Measurements from ENCODE around the gene REM2. TPM values are rescaled to one million over a fixed set of nuclear protein-coding genes. Genes with fewer than 3 reads are reported as not detected.

The REM2 gene
- total RNA-seq, 4 donors from 2014 or later, result 0.83 to 1.6 TPM; not detected in 2

DNA sequence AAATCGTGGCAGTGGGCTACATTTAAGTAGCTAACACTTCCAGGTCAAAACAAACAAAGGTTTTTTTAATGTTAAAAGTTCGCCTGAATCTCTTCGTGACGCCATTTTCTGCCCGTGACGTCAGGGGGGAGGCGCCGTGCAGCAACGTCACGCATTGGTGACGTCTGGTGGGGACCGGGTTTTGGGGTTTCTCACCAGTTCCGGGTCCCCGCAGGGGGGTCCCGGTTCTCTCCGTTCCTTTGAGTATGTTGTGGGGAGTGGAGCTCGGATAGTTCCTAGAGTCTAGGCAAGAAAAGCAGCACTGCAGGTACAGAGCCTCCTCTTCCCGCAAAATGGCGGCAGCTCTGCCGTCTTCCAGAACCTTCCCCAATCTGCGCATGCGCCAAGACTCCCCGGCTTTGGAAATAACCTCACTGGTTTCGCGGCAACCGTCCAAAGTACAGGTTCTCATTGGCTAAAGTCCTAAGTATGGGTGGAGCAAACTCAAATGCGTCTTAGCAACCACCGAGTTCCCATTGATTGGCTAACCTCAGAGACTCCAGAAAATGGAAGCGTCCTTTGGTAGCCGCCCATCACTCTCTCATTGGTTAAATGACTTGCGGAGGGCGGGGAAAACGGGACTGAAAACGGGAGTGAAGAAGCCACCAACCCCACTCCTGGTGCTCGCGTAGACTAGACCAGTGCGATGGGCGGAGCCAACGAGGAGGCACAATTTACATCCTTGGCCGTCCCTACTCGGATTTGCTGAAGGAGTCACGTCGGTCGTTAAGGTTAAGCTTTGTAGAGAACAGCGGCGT is 36.0 kb downstream of the REM2 start, which contains the start of gene RBM23:
Gene RBM23, minus strand, starts transcription at position 346 of the 797 bp plus-strand sequence.
- DNase-seq, result peak; percentile 100
- TF ChIP-seq, protein P1, sequence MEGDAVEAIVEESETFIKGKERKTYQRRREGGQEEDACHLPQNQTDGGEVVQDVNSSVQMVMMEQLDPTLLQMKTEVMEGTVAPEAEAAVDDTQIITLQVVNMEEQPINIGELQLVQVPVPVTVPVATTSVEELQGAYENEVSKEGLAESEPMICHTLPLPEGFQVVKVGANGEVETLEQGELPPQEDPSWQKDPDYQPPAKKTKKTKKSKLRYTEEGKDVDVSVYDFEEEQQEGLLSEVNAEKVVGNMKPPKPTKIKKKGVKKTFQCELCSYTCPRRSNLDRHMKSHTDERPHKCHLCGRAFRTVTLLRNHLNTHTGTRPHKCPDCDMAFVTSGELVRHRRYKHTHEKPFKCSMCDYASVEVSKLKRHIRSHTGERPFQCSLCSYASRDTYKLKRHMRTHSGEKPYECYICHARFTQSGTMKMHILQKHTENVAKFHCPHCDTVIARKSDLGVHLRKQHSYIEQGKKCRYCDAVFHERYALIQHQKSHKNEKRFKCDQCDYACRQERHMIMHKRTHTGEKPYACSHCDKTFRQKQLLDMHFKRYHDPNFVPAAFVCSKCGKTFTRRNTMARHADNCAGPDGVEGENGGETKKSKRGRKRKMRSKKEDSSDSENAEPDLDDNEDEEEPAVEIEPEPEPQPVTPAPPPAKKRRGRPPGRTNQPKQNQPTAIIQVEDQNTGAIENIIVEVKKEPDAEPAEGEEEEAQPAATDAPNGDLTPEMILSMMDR (IDR thresholded peaks at IDR 0.05), result peak in 1 of 4 experiments; percentile 12
- TF ChIP-seq POLR2A (IDR thresholded peaks at IDR 0.05), result peak; percentile 75 to 87
- Histone ChIP-seq H3K36me3 (no peaks in the 10 kb centered on the region), H3K27ac (peak within 1 kb of the TSS; percentile 93 to 99), H3K4me3 (peak within 1 kb of the TSS; percentile 50 to 88), H3K9me3 (no peaks in the 10 kb centered on the region), H3K27me3 (no peaks in the 10 kb centered on the region), H3K4me1 (peaks cover 3 to 23% of the 10 kb centered on the region in 2 donors)
- intact Hi-C loops (cut with DNase I; ENCODE audit: low total_unique reads), result no loop called here

DNA sequence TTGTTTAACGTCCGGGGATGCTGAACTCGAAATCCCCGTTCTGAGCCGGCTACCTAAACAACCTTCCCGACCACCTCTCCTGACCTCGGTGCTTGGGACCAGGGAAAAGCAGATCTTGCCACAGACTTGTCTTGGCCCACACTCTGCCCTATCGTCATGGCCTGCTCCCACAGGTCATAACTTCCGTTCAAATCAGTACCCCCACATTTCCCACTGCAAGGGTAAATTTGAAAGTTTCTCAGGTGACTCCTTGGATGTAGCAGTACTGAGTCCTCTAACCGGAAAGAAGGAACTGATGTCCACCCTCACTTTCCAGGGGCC is 36.5 kb downstream of the REM2 start:
- no peak for TF ChIP-seq POLR2A (IDR thresholded peaks at IDR 0.05)
- TF ChIP-seq, protein P1 (IDR thresholded peaks at IDR 0.05), result no peak
- H3K27ac ChIP-seq, result peak overlapping the region; percentile 85 to 91
- H3K36me3 ChIP-seq, result no peaks in the 10 kb centered on the region
- peak overlapping the region; percentile 25 to 34 for H3K4me3 ChIP-seq
- peaks cover 3 to 23% of the 10 kb centered on the region in 2 donors for H3K4me1 ChIP-seq
- H3K27me3 ChIP-seq, result no peaks in the 10 kb centered on the region
- no peaks in the 10 kb centered on the region for H3K9me3 ChIP-seq
- no peak for DNase-seq
- intact Hi-C loops (cut with DNase I; ENCODE audit: low total_unique reads), result no loop called here

DNA sequence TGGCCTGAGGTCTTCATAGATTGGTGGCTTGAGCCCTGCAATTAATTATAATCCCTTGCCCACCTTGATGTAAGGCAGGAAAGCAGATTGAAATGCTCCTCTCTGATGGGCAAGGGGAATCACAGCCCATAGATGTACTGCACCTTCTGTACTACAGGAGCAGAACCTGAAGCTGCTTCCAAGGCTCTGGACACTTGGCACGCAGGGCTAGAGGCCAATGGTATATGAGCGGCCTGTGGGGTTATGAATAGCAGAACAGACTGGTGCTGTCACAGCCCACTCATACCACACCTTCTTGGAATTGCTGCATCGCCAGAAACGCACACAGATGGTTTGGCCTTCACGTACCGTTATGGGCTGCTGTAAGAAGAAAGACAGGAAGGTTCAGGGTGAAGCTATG is 37.7 kb downstream of the REM2 start:
- Histone ChIP-seq H3K4me3 (no peak overlapping the region), H3K36me3 (no peaks in the 10 kb centered on the region), H3K4me1 (peaks cover 3 to 23% of the 10 kb centered on the region in 2 donors), H3K27me3 (no peaks in the 10 kb centered on the region), H3K27ac (no peak overlapping the region), H3K9me3 (no peaks in the 10 kb centered on the region)
- TF ChIP-seq, protein P1 (IDR thresholded peaks at IDR 0.05), result no peak
- intact Hi-C loops (cut with DNase I; ENCODE audit: low total_unique reads), result no loop called here
- no peak for DNase-seq

DNA sequence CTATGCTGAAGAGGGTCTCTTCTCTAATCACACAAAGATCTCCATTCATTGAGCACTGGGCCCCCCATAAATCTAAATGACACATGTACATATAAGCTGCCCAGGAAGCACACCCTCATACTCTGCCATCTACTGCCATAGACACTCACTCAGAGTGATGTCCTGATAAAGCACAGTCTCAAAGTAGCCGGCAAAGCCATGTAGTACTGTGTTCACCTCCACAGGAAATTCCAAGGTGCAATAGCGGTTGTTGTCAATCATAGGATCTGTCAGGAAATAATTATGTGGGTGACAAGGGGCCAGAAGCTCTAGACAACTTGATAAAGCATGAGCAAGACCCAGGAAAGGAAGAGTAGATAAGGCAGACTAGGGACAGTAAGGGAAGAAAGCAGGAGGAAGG is 39.3 kb downstream of the REM2 start:
- Histone ChIP-seq H3K9me3 (no peaks in the 10 kb centered on the region), H3K36me3 (no peaks in the 10 kb centered on the region), H3K27me3 (no peaks in the 10 kb centered on the region), H3K27ac (no peak overlapping the region), H3K4me3 (no peak overlapping the region), H3K4me1 (peaks cover 3 to 10% of the 10 kb centered on the region in 2 donors)
- DNase-seq, result no peak
- TF ChIP-seq POLR2A (IDR thresholded peaks at IDR 0.05), result no peak
- intact Hi-C loops (cut with DNase I; ENCODE audit: low total_unique reads), result no loop called here

DNA sequence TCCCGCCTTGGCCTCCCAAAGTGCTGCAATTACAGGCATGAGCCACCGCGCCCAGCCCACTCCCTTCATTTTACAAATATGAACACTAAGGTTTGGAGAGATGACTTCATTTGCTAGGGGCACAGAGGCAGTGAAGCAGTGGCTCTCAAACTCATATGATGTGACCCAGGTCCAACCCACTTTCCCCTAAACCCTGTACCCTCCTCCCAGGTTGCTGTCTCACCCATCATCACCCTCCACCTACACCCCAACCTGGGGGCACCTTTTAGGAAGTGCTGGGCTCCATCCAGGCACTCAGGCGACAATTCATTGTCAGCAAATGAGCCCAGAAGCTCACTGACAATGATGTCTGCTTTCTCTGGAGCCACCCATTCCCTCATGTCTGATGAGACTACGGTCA is 40.7 kb downstream of the REM2 start:
- no peaks in the 10 kb centered on the region for H3K36me3 ChIP-seq
- H3K4me1 ChIP-seq, result peaks cover 3 to 8% of the 10 kb centered on the region in 2 donors
- intact Hi-C loops (cut with DNase I; ENCODE audit: low total_unique reads), result no loop called here
- H3K4me3 ChIP-seq, result no peak overlapping the region
- no peak overlapping the region for H3K27ac ChIP-seq
- H3K27me3 ChIP-seq, result no peaks in the 10 kb centered on the region
- H3K9me3 ChIP-seq, result no peaks in the 10 kb centered on the region
- no peak for TF ChIP-seq POLR2A (IDR thresholded peaks at IDR 0.05)
- TF ChIP-seq, protein P1 (IDR thresholded peaks at IDR 0.05), result no peak
- DNase-seq, result no peak
